SIG-M5 (cell line): ENCODE results near the gene PADI3.

Source experiments
- DNase-seq: peaks from one replicate; lab custom pipeline; 2025; lab: John Stamatoyannopoulos, UW

The PADI3 gene

DNA sequence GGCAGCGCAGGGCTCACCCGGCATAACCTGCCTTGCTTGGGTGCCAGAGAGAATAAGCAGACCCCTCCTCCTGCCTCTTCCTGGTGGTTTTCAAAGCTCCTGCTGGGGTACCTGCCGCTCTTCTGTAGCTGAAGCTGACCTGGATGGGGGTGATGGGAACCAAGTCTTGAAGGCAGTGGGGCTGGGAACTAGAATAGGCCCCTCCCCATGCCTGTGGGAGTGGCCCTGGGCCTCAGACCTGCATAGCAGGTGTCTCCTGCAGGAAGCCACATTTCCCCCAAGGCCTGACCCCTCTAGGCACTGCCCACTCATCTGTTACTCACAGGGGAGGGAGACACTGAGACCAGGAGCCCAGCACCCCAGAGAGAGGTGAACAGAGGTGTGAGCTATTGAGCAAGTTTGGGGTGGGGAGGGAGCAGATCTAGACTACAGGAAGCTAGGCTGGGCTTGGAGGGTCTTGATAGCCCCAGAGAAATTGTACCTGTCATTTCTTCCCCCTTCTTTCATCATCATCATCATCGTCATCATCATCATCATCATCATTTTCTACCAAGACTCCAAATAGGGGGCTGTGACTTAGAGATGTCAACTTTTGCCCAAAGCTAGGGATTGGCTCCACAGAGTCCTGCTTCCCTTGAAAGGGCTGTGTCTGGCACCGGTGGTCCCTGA, 33.9 kb upstream of the PADI3 start:
- DNase-seq: no peak

DNA sequence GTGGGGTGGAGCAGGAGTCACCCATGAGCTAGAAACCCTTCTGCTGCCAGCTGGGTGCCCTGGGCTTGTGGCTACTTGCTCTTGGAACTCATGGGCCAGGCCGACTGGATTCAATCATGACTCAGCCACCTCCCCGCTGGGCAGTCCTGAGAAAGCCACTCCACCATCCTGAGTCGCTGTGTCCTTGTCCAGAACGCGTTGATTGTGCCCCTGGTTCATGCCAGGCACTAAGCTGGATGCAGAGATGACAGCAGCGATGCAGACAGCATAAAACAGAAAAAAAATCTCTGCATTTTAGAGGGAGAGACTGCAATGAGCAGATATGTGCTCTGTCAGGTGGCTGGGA, 33.4 kb upstream of the PADI3 start:
- DNase-seq: no peak

DNA sequence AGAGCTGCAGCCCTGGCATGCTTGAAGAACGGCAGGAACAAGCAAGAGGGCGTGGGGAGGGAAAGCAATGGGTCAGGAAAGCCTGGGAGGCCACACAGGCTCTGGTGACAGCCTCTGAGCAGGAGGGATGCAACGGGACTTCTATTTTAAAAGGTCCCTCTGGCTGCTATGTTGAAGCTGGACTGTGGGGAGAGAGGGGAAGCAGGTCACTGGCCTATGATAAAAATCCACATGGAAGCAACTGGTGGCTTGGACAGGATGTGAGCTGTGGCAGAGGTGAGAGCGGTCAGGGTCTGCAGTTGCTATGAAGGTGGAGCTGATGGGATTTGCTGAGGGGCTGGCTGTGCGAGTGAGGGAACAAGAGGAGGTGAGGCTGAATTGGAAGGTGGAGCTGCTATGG, 32.8 kb upstream of the PADI3 start:
- DNase-seq: no peak

DNA sequence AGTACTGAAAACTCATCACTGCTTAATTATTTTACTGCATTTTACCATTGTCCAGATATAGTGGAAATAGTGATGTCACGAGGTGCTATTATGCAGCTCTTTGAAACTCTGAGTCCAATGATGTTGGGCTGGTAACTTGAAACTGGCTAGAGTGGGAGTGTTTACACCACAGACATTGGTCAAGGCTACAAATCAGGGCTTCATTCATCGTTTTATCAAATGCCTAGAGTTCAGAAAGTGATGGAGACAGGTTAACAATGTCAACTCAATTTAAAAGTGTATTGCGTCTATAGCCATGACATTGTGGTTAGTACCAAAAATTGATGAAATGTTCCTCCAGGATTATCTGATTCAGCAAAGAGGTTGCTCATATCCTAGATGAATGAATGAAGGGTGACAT, 31.3 kb upstream of the PADI3 start:
- DNase-seq: no peak

DNA sequence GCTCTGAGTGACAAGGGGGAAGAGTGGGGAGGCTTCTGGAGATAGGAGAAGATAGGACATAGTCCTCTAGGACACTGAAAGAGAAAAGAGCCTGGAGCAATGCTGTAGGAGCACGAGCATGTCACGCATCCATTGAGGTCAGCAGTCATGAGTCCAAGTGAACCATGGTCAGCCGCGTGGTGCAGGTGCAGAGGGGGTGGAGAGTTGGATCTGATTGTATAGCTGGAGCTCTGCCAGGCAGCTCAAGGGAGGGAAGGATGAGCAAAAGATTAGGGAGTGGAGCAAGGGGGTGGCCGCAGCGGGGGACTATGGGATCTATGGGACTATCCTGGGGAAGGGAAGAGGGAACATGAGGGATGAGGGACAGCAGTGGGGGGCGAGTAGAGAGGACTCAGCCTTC, 30.0 kb upstream of the PADI3 start:
- no peak for DNase-seq

DNA sequence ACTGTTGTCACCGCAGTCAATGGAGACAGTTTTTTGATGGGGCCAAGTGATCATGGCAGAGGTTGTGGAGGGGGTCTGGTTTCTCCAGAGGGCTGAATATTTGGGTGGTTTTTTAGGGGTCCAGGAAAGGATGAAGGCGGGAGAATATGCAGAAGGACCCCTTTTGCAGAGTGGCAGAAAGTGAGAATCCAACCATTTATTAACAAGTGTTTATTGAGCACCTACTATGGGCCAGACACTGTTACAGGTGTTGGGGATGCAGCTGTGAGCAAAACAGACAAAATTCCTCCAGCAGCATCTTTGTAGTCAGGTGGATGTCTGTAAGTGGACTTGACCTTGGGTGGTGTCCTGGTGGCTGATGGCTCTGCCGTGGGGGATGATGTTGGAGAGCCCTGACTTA, 28.6 kb upstream of the PADI3 start:
- DNase-seq: no peak

DNA sequence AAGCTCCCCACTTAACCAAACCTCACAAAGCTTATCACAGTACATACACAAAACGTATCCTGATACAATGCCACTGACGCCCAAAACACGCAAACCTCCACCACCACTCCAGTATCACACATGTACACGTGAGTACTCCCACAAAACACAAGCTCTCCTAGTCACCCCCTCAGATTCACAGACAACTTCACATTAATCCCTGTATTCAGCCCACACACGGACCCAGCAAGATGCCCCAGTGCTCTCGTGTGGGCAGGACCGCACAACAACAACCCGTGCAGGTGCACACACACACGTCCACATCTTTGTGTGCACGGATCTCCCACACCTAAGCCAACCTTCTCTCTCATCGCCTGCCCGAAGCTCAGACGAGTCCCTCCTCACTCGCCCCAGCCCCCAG, 26.3 kb upstream of the PADI3 start:
- no peak for DNase-seq

DNA sequence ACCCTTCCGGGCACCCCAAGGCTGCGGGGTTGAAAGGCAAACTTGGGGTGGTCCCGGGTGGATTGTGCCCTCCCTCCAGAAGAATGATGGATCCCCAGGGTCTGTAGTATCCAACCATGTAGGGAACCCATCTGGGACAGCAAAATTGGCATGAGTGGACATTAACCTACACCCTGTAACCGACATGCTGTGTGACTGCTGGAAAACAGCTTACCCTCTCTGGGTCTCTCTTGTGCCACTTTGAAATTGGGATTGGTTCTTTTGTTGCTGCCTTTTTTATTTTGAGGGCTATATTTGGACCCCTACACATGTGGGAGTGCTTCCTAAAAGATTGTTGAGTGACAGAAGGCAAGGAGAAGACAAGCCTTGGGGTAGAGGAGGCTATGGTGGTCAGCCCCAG, 24.5 kb upstream of the PADI3 start:
- no peak for DNase-seq

DNA sequence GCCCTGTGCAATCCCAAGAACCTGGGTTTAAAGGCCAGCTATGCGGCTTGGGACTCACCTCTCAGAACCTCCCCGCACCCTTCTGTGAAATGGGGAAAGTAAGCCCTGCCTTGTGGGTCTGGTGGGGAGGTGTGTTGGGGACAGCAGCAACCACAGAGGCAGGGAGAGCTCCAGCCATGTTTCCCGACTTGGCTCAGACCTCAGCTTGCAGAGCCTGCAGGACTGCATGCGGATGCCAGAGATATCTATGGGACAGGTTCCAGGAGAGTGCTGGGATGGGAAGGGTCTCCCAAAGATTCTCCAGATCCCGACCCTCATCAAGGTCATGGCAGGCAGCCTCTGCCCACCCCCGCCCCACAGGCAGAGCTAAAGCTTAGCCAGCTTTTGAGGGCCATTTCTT, 23.8 kb upstream of the PADI3 start:
- DNase-seq: no peak

DNA sequence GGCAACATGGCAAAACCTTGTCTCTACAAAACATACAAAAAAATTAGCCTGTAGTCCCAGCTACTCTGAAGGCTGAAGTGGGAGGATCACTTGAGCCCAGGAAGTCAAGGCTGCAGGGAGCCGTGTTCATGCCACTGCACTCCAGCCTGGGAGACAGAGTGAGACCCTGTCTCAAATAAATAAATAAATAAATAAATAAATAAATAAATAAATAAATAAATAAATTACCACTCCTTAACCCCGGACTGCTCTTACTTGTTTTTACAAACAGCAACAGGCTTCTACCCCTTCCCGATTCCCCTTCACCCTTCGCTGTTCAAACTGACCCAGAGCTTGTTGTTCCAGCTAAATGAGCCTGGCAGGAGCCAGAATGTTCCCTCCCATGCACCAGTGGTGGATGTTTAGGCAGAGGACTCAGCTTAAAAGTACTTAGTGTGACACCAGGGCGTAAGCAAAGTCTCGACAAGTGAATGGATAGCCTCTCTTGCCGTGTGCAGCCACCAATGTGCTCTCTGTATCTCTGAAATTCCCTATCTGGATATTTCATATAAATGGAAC, 21.5 kb upstream of the PADI3 start:
- DNase-seq: no peak

DNA sequence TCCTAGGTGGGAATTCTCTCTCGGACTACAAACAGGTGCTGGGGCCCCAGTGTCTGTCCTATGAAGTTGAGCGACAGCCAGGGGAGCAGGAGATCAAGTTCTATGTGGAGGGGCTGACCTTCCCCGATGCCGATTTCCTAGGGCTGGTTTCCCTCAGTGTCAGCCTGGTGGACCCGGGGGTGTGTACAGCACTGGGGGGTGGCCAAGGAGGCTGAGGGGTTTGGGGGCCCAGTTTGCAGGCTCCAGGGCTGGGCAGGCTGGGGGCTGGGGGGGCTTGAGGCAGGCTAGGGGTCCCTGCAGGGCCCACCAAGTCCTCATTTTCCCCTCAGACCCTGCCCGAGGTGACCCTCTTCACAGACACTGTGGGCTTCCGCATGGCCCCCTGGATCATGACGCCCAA, 20.3 kb upstream of the PADI3 start:
- no peak for DNase-seq

DNA sequence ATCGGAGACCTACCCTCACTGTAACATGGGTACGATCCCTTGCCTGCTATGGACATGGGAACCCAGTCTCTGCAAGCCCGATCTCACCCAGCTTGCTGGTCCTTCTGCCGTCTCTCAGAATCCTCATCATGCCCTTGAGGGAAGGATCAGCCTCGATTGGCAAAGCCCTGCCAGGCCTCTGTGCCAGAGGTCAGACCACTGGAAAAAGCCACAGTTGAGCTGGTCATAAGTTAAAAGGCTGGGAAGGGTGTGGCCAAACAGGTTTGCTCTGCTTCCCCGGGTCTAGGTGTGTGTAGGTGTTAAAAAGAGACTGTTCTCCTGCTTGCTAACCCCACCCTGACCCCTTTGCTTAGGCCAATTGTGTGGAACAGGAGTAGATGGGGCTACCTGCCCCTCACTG, 19.5 kb upstream of the PADI3 start:
- DNase-seq: no peak

DNA sequence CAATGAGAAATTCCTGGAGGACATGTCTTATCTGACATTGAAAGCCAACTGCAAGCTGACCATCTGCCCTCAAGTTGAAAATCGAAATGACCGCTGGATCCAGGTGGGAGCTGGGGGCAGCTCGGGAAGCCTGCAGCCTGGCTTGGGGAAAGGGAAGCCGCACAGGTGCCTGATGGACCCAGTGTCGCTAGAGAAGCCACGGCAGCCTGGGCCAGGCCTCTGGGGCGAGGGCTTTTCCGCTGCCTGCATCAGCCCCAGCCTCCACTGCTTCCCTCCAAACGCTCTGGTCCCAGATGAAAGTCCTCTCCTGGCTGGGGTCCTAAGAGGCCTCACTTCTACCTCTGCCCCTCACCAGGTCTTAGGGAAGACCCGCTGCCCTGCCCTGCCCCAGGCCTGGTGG, 18.8 kb upstream of the PADI3 start:
- DNase-seq: no peak

DNA sequence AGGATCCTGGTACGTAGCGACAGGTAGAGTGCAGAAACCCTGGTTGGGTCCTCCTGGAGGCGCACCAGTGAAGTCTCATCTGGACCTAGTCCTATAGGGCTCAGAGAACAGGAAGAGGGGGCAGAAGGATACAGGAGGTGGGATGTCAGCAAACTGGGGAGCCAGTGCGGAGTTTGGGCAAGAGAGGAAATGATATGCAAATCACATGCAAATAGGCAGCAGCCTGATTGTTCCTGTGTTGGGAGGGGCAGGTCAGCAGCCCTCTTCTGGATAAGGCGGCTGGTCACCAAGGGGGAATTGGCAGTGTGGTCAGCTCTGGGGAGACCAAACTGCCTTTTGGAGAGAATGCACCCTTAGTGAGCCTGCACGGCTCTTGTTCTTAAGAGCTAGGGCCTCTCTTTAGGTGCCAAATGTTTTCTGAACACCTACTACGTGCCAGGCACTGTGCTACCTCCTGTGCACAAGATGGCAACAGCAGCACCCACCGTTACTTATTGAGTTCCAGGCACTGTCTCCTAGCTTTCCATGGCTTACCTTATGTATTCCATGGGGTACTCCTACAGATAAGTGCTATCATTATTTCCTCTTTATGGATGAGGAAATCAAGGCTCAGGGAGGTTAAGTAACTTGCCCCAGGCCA, 18.1 kb upstream of the PADI3 start:
- no peak for DNase-seq

DNA sequence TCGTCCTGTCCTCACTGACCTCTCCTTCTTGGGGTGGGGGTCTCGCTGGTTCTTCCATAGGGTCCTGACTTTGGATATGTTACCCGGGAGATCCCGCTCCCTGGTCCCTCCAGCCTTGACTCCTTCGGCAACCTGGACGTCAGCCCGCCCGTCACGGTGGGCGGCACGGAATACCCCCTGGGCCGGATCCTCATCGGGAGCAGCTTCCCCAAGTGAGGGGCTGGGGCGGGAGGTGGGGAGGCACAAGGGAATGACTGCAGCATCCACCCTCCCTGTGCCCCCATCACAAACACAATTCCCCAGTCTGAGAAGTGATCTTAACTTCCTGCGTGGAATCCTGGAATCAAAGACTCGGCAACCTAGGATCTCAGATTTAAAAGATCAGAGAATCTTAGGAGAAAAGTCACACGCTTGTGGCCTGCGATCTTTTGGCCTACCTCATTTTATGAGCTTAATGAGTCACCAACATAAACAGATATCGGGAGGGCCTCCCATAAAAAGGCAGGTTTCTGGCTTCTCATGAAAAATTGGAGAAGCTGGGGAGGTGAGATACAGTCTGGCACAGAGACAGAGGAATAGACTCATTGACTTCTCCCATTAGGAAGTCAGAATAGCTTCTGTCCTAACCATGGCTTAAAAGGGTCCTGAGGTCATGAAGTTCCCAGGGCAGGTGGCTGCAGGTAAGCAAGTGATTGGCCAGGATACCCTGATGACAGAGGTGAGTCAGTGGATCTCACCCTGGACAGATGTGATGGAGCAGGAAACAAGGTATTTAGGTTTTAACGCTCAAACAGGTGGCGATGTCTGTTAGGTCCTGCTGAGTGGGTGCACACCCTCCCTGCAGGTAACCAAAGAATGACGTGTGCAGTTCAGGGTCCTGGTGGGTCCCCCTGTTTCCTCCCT, 15.9 kb upstream of the PADI3 start:
- DNase-seq: no peak

DNA sequence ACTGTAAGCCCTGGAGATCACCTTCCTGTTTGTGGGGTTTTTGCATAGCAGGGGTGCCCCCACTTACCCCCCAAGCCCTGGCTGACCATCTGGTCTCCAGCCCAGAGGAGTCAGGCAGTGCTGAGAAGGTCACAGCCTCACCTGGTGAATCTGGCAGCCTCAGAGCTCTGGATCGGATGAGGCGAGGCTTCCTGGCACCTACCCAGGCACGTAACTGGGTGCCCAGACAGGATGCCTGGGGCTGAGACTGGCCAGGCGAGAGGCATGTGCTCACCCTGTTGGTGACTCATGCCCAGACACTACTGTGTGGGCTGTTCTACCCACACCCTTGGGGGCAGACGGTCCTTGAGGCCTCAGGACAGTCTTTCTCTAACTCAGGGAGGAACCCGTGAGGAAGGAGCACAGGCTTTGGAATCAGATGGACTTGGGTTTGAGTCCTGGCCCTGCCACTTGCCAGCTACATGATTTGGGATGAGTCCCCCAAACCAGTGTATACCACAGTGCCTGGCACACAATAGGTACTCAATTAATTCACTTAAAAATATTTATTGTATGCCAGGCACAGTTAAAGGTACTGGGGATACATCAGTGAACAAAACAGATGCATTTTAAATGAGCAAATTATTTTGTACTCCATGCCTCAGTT, 15.1 kb upstream of the PADI3 start:
- no peak for DNase-seq

DNA sequence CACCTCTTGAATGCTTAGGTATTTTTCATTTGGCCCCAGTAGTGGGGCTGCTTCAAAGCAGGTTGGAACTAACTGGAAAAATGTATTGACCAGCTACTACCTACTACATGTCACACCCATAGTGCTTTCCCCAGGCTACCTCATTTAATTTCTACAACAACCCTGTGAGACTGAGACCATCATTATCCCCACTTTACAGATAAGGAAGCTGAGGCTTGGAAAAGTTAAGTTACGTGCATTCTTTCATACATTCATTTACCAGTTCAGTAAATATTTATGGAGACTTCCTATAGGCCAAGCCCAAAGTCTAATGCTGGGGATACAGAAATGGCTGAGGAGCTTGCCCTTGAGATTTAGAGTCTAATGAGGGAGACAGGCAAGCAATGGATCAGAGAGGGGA, 14.5 kb upstream of the PADI3 start:
- DNase-seq: no peak

DNA sequence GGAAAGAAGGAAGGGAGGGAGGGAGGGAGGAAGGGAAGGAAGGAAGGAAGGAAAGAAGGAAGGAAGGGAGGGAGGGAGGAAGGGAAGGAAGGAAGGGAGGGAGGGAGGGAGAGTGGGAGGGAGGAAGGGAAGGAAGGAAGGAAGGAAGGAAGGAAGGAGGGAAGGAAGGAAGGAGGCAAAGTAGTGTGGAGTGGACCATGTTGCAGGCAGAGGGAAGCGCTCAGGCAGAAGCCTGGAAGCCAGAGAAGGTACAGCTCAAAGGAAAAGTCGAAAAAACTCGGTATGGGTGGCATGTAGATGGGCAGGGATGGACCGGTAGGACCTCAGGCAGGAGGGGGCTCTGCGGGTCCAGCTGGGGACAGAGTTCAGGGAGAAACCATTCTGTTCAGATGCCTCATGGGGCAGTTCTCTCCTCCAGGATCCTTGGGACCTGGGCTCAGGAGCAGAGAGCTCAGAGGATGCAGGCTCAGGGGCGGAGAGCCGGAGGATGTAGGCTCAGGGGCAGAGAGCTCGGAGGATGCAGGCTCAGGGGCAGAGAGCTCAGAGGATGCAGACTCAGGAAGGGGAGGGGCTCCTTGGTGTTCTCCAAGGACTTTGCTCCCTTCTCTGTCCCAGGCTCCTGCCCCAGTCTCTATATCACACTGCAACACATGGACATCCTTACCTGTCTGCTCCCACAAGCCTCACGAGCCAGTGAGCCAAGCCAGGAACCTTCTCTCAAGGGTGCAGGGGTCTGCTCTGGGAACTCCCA, 13.6 kb upstream of the PADI3 start:
- DNase-seq: no peak

DNA sequence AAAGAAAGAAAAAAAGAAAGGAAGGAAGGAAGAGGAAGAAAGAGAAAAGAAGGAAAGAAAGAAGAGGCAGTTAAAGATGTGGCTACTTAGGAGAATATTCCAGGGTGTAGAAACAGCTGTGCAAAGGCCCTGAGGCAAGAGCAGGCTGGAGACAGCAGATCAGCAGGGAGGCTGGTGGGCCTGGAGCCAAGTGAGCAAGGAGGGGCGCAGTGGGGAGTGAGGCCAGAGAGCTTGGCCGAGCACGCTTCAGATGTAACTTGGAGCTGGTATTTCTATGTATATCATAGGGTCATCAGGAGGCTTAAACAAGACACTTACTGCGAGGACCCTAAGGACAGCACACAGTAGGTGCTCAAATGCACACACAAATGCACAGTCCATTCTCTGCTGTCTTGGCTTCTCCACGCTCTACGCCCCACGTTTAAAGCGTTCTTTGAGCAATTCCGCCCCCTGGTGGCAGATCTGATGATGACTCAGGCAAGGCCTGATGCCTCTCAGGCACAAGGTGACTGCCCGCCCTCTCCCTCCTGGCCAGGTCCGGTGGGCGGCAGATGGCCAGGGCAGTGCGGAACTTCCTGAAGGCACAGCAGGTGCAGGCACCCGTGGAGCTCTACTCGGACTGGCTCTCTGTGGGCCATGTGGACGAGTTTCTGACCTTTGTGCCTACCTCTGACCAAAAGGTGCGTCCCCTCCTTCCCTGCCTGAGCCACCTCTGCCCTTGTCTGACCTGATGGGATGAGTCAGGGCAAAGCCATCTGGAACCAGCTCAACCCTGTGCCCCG, 11.9 kb upstream of the PADI3 start:
- DNase-seq: no peak

DNA sequence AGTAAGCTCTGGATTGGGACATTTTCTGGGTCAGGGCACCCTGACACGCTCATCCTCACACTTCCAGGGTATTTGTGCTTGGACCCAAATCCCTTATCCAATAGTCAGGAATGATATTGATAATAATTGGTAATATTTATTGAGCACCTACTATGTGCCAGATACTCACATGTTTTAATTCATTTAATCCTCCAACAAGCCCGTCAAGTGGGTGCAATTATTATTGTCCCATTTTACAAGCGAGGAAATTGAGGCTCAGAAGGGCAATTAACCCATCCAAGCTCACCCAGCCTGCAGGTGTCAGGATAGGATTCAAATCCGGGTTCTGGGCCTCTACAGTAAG, 11.4 kb upstream of the PADI3 start:
- DNase-seq: no peak

DNA sequence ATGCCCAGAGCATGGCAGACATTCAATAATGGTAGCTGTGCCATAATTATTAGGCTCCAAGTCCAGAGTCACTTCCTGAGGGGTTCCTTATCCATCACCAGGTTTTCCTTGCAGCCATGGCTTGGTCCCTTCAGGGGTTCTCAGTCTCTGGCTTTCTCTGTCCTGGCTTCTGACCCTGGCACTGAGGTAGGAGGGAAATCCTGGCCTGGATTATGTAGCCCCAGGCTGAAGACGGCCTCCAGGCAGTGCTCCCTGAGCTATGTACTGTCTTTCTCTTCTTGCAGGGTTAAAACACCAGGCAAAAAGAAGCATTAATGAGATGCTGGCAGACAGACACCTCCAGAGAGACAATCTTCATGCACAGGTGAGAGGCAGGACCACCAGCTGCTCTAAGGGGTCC, 9.5 kb upstream of the PADI3 start:
- no peak for DNase-seq
